ENCODE results near the gene NARS2.

NARS2 gene

DNA sequence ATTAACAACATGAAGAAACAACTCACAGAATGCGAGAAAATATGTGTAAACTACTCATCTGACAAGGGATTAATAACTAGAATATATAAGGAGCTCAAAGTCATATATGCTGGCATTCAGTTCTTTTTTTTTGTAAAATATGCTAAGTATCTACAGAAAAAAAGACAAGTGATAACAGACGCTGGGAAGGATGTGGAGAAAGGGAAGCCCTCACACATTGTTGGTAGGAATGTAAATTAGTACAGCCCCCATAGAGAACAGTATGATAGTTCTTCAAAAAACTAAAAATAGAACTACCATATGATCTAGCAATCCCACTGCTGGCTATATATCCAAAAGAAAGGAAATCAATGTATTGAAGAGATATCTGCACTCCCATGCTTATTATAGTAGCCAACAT lies 170.9 kb downstream of the NARS2 start:
- DNase-seq: no peak

DNA sequence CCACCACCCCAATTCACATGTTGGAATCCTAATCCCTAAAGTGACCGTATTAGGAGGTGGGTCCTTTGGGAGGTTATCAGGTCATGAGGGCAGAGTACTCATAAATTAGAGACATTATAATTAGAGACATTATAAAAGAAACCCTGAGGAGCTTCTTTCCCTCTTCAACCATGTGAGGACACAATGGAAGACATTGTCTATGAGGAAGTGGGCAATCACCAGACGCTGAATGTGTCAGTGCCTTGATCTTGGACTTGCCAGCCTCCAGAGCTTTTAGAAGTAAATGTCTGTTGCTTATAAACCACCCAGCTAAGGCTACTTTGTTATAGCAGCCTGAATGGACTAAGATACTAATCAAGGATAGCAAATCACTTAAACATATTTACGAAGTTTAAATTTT lies 171.8 kb downstream of the NARS2 start:
- DNase-seq: no peak

DNA sequence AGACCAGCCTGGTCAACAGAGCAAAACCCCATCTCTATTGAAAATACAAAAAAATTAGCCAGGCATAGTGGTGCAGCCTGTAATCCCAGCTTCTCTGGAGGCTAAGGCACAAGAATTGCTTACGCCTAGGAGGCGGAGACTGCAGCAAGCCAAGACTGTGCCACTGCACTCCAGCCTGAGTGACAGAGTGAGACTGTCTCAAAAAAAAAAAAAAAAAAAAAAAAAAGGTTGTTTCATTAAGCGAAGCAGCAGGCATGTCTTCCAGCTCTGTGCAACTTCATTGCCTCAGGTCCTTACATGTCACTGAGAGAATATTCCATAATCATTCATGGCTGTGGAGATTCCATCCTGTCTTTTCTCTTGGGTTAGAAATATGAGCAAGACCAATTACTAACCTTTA lies 174.0 kb downstream of the NARS2 start:
- no peak for DNase-seq

DNA sequence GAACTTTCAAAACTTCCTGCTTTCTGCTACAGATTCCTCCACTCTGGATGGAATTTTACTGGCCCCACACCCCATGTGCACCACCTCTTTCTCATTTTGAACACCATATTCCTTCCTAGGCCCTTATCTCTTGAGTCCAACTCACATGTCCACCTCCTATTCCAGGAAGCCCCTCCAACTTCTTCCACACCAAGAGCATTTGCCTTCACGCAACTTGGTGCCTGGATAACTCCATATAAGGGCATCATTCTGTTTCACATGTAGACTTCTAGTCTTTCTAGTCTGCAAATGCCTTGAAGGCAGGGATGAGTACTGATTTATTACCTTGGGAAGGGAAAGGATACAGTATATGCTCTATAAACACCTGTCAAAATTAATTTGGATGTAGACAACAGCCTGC lies 174.5 kb downstream of the NARS2 start:
- no peak for DNase-seq

DNA sequence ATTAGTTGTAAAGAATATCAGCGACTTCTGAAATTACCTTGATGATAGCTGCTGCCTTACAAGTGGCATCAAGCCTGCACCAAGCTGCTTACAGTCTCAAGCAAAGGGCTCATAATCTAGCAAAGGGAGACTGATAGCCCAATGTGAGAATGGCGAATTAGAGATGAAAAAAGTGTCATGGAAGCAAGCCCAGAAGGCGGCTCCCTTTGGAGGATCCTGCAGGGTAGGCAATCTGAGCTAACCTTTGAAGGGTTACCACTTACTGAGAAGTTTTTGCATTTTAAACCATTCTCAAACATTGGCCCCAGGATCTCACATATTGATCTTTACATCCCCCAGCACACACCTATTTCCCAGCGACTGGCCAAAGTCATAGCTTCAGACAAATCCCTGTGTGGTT lies 175.5 kb downstream of the NARS2 start:
- no peak for DNase-seq

DNA sequence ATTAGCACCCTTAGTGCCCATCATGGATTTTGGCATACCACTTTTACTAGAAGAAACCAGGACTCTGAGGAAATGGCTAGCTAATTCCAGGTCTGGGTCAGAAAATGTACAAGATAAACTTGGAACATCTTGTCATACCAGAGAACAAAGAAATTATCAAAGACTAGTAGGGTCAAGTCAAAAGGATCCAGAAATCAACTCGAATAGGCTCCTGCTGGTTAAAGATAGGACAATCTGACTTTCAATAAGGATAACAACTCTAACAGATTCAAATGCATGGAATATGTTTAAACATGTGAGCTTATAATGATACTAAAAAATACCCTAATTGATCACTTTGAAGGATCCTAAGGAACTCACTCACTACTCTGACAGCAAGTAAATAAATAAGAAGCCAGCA lies 175.9 kb downstream of the NARS2 start:
- DNase-seq: no peak

DNA sequence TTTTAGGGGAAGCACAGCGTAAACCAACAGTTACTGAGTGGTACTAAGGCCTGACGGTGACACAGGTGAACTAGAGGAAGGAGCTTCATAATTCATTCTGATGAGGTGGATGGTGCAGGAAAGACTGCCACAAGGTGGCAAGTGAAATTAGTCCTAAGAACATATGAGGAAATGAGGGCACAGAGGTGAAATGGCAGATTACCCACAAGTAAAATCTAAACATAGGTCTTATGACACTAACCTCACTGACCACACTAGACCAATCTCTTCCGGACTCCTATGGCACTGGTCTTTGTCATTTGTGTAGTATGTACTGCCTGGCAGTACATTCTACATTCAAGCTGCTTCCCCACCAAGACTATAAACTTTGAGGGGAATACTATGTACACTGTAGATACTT lies 177.3 kb downstream of the NARS2 start:
- no peak for DNase-seq

DNA sequence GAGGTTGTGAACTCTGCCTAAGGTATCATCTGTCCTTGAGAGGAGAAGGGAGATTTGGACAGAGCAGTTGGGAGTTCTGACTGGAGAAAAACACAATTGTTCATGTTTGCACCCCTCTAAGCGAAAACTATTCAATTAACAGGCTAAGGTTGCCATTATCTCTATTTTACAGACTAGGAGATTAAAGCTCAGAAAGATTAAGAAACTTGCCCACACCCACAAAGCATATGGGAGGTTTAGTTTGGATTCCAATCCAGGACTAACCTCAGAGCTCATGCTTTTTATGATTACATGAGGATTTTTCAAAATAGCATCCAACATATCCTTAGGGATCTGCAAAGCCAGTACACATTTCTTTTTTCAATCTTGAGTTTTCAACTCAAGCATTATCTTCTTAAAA lies 179.1 kb downstream of the NARS2 start:
- DNase-seq: no peak

DNA sequence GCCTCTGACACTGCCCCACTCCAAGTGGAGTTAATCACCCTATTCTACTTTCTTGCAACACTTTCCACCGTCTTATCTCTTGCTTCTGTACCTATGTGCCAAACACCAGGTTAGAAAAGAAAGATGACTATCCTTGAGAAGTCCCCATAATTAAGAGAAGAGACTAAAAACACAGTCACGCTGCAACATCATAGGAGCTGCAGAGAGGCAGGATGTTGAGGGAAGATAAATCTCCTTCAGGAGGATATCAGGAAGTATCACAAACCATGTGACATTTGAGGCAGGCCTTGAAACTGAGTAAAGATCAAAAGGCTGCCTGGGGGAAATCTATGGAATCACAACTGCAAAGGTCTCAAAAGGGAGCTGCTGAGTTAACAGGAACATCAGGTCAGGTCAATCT lies 181.8 kb downstream of the NARS2 start:
- no peak for DNase-seq

DNA sequence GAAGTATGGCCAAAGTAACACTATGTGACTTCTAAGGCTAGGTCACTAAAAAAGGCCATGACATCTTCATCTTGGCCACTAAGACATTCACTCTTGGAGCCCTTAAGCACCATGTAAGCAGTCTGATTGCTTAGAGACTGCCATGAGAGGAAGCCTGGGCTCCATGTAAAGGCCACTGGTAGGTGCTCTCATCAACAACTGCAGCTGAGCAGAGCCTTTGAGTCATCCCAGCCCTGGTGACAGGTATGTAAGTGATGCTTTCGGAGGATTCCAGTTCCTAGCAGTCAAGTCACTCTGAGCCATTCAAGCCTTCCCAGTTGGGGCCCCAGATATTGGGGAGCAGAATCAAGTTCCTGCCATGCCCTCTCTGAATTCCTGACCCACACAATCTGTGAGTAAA lies 183.2 kb downstream of the NARS2 start:
- no peak for DNase-seq

DNA sequence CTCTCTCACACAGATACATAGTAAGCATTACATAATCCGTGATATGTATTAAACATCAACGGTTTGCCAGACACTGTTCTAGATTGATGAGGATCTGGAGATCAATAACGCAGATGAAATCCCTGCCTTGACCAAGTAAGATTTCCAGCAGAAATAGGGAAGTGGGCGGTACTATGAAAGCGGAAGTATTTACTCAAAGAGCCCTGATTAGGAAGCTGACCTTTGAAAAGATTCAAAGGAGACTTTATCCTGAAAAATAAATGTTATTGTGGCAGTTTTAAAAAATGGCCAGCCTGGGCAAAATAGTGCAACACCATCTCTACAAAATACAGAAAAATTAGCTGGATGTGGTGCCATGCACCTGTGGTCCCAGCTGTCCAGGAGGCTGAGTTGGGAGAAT lies 183.9 kb downstream of the NARS2 start:
- DNase-seq: no peak

DNA sequence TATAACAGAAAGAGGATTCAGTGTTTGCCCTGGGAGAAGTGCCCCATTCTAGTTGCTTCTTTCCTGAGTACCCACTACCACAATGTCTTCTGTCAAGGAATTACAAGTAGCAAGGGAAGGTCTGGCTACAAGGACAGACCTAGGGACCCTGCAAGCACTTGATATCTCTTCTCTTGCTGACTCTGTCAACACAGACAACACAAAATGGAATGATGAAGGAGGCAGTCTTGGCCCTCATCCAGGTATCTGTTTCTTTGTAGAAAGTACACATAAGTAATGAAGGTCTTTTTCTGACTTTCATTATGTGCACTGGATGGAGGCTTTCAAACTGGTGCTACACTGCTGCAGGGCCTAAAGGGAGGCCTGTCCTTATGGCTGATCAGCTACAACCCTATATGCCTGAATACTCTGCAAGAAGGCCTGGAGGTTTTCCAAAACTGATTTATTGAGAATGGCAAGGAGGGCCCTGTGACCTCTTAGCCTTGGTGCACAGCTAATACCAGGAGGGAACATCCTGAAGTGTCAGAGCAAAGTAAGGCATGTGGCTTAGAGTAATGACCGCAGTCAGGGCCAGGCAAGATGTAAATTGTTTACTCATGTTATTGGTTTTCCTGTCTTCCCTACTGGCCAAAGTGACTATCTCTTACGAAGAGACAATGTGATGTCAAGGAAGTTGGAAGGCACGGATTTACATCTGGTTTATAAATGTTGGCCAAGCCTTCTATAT lies 188.3 kb downstream of the NARS2 start:
- no peak for DNase-seq

All from NCI-H1436 (cell line).